ENCODE results near the gene SLC24A3. TPM values are rescaled to one million over a fixed set of nuclear protein-coding genes. Genes with fewer than 3 reads are reported as not detected.

SLC24A3 gene
- total and polyA plus RNA-seq, 2 donors from 2014 or later = 0.86 to 5.2 TPM

DNA sequence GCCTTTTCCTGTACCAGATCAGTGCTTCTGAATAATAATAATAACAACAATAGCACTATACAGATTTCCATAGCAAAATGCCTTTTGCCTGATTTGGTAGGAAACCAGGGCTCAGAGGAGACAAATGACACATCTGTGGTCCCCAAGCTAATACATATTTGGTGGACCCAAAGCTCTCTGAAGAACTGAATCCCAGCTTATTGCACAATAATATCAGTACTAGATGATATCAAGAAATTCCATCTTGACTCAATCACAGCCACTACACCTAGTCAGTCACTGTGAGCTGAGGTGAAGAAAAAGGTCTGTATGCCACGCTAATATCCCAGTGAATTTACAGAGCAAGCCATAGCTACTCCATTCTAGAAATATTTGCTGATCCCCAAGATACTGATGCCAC lies 275.0 kb downstream of the SLC24A3 start:
- Histone ChIP-seq H3K9ac (ENCODE audit: low read length in 3 of 3) (no peak overlapping the region), H3K27ac (ENCODE audit: low read depth in 2 of 2, low read length in 2 of 2) (no peak overlapping the region), H3K4me3 (ENCODE audit: low read length in 3 of 3) (no peak overlapping the region), H3K36me3 (ENCODE audit: control insufficient read depth in 2 of 3, insufficient read depth in 3 of 3, low read length in 3 of 3) (no peaks in the 10 kb centered on the region), H3K27me3 (ENCODE audit: control insufficient read depth, insufficient read depth, low read length) (no peaks in the 10 kb centered on the region), H3K4me1 (ENCODE audit: control insufficient read depth in 2 of 3, insufficient read depth in 2 of 3, low read depth in 1 of 3, low read length in 3 of 3) (no peaks in the 10 kb centered on the region), H3K9me3 (ENCODE audit: control insufficient read depth in 2 of 3, insufficient read depth in 1 of 3, low read length in 3 of 3) (no peaks in the 10 kb centered on the region)
- DNase-seq (no peak), FAIRE-seq (no peak)
- intact Hi-C loops (cut with DNase I) = no loop called here
- TF ChIP-seq, protein P1, sequence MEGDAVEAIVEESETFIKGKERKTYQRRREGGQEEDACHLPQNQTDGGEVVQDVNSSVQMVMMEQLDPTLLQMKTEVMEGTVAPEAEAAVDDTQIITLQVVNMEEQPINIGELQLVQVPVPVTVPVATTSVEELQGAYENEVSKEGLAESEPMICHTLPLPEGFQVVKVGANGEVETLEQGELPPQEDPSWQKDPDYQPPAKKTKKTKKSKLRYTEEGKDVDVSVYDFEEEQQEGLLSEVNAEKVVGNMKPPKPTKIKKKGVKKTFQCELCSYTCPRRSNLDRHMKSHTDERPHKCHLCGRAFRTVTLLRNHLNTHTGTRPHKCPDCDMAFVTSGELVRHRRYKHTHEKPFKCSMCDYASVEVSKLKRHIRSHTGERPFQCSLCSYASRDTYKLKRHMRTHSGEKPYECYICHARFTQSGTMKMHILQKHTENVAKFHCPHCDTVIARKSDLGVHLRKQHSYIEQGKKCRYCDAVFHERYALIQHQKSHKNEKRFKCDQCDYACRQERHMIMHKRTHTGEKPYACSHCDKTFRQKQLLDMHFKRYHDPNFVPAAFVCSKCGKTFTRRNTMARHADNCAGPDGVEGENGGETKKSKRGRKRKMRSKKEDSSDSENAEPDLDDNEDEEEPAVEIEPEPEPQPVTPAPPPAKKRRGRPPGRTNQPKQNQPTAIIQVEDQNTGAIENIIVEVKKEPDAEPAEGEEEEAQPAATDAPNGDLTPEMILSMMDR (IDR thresholded peaks at IDR 0.05; ENCODE audit: borderline replicate concordance, extremely low read depth, insufficient read depth) = no peak

DNA sequence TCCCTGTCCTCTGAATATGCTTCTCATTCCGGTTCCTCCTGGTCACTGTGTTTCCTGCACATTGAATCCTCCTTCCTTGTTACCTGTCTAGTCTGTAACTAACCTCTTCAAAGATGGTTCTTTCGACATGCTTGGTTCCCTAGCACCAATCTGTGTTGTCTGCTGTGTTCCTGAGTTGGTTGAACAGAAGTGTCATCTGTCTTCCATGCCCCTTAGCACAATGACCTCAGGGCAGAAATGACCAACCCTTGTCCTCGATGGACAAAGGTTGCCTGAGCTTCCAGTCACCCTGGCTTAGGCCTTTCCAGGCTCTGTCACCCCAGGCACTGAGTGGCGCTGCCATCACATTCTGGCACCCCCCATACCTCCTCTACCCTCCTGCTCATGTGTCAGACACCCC lies 278.8 kb downstream of the SLC24A3 start:
- intact Hi-C loops (cut with DNase I) = no loop called here
- DNase-seq (no peak), FAIRE-seq (no peak)
- Histone ChIP-seq H3K27ac (ENCODE audit: low read depth in 2 of 2, low read length in 2 of 2) (no peak overlapping the region), H3K36me3 (ENCODE audit: control insufficient read depth in 2 of 3, insufficient read depth in 3 of 3, low read length in 3 of 3) (no peaks in the 10 kb centered on the region), H3K9me3 (ENCODE audit: control insufficient read depth in 2 of 3, insufficient read depth in 1 of 3, low read length in 3 of 3) (no peaks in the 10 kb centered on the region), H3K4me3 (ENCODE audit: low read length in 3 of 3) (no peak overlapping the region), H3K9ac (ENCODE audit: low read length in 3 of 3) (no peak overlapping the region), H3K4me1 (ENCODE audit: control insufficient read depth in 2 of 3, insufficient read depth in 2 of 3, low read depth in 1 of 3, low read length in 3 of 3) (no peaks in the 10 kb centered on the region), H3K27me3 (ENCODE audit: control insufficient read depth, insufficient read depth, low read length) (no peaks in the 10 kb centered on the region)
- TF ChIP-seq, protein P1 (IDR thresholded peaks at IDR 0.05; ENCODE audit: borderline replicate concordance, extremely low read depth, insufficient read depth) = no peak

DNA sequence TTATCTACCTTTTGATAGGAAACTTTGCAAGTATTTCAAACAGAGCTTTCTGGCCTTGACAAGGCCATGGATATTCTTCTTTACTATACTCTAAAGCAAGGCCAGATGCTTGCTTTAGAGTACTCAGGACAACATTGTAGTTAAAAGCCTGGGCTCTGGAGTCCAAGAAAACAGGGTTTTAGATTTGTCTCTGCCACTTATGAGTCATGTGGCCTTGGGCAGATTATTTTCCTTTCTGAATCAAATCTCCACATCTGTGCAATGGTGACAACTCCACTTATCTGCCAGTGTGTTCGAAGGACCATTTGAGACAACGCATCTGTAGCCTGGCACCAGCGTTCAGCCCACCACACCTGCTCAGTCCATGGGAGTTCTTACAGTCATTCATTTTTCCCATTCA lies 279.7 kb downstream of the SLC24A3 start:
- H3K9me3 ChIP-seq (ENCODE audit: control insufficient read depth in 2 of 3, insufficient read depth in 1 of 3, low read length in 3 of 3) = no peaks in the 10 kb centered on the region
- no peak overlapping the region for H3K9ac ChIP-seq (ENCODE audit: low read length in 3 of 3)
- FAIRE-seq (no peak), DNase-seq (no peak)
- H3K27me3 ChIP-seq (ENCODE audit: control insufficient read depth, insufficient read depth, low read length) = no peaks in the 10 kb centered on the region
- no peaks in the 10 kb centered on the region for H3K36me3 ChIP-seq (ENCODE audit: control insufficient read depth in 2 of 3, insufficient read depth in 3 of 3, low read length in 3 of 3)
- TF ChIP-seq, protein P1 (IDR thresholded peaks at IDR 0.05; ENCODE audit: borderline replicate concordance, extremely low read depth, insufficient read depth) = no peak
- H3K4me1 ChIP-seq (ENCODE audit: control insufficient read depth in 2 of 3, insufficient read depth in 2 of 3, low read depth in 1 of 3, low read length in 3 of 3) = no peaks in the 10 kb centered on the region
- intact Hi-C loops (cut with DNase I) = no loop called here
- no peak overlapping the region for H3K4me3 ChIP-seq (ENCODE audit: low read length in 3 of 3)
- H3K27ac ChIP-seq (ENCODE audit: low read depth in 2 of 2, low read length in 2 of 2) = no peak overlapping the region

DNA sequence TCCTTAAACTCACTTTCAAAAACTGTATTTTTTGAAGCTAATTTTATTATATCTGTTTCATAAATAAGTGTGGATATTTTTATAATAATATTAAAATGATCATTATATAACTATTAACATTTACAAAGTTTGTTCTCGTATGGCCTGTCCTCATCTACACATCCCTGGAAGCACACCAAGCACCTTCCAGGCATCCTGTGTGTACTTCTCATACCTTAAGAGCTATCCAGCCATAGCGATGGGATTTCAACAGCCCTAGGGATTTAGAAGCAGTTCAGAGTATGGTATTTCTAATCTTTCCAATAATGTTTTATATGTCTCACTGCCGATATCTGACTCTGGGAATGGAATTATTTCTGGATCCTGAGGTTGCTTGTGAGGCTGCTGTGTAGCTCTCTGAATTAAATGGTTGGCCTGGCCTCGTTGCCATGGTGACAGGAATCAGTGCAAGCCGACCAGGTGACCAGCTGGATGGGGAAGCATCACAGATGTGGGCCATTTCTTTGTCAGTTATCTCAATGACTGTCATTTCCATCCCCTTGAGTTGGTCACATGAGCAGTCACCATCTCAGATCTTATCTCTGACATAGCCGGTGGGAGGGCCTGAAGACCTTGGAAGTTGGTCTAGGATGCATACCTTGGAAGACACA lies 280.4 kb downstream of the SLC24A3 start:
- no peak overlapping the region for H3K9ac ChIP-seq (ENCODE audit: low read length in 3 of 3)
- no peak overlapping the region for H3K4me3 ChIP-seq (ENCODE audit: low read length in 3 of 3)
- H3K36me3 ChIP-seq (ENCODE audit: control insufficient read depth in 2 of 3, insufficient read depth in 3 of 3, low read length in 3 of 3) = no peaks in the 10 kb centered on the region
- no peaks in the 10 kb centered on the region for H3K4me1 ChIP-seq (ENCODE audit: control insufficient read depth in 2 of 3, insufficient read depth in 2 of 3, low read depth in 1 of 3, low read length in 3 of 3)
- FAIRE-seq (no peak), DNase-seq (peak in 3 of 5 donors; percentile 10 to 47 (median 25))
- TF ChIP-seq, protein P1 (IDR thresholded peaks at IDR 0.05; ENCODE audit: borderline replicate concordance, extremely low read depth, insufficient read depth) = no peak
- no peaks in the 10 kb centered on the region for H3K9me3 ChIP-seq (ENCODE audit: control insufficient read depth in 2 of 3, insufficient read depth in 1 of 3, low read length in 3 of 3)
- intact Hi-C loops (cut with DNase I) = no loop called here
- no peaks in the 10 kb centered on the region for H3K27me3 ChIP-seq (ENCODE audit: control insufficient read depth, insufficient read depth, low read length)
- H3K27ac ChIP-seq (ENCODE audit: low read depth in 2 of 2, low read length in 2 of 2) = no peak overlapping the region

Data from kidney (tissue), 14 donors.